VCaP (cell line): ENCODE measurements around the gene WNT7B.

Experiments
- H3K27ac ChIP-seq: fragments of 450-650 bp; 2 replicates; pipeline ENCODE4 v1.5.1; 2017
- CTCF ChIP-seq: fragments of 450-650 bp; conservative IDR thresholded peaks from 2 replicates; pipeline ENCODE4 v1.5.1; 2017; ENCODE audit warnings: mild to moderate bottlenecking, moderate library complexity

Gene WNT7B

DNA sequence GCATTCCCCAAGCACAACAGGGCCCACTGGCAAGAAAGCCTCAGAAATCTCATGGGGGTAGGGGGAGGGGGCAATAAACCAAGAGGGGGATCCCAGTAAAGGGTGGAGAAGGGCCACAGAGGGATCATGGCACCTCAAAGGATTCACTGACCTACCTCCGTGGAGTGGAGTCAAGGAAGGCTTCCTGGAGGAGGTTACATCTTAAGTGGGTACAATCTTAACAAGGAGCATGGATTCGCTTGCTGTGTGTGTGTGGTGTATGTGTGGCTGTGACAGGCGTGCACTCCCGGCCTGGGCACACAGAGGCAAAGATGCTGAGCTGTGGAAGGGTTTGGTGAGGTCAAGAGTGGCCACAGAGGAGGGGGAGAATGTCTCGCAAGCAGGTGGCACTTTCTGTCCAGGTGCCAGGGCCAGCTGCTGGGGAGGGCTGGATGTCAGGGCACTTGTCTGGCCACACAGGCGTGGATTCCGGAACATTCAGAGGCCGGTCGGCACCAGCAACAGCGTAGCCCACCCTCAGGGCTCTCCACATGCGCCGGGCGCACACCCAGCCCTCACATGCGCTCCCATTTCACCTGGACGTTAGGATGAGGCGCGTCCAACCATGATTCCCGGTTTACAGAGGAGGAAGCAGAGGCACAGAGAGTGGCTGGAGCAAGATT lies 43.3 kb downstream of the WNT7B start:
- H3K27ac ChIP-seq, result no peak overlapping the region; the same call in 1 of the 2 replicates
- TF ChIP-seq CTCF, result no peak

GRCh38 chr22:45932071-45932470 lies 44.9 kb downstream of the WNT7B start:
- no peak for TF ChIP-seq CTCF
- H3K27ac ChIP-seq, result no peak overlapping the region

DNA sequence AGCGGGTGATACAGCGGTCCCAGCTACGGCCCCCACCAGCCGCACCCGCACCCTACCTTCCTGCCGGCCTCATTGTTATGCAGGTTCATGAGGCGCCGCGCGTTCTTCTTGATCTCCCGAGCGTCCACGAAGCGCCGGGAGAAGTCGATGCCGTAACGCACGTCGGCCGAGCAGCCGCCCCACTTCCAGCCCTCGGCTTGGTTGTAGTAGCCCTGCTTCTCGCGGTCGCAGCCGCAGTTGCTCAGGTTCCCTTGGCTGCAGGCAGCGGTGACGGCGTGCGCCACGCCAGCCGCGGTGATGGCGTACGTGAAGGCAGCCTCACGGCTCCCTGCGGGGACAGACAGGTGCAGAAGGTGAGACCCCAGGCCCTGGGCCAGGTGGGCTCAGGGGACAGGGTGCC lies 45.9 kb downstream of the WNT7B start:
- no peak overlapping the region for H3K27ac ChIP-seq
- TF ChIP-seq CTCF, result no peak

DNA sequence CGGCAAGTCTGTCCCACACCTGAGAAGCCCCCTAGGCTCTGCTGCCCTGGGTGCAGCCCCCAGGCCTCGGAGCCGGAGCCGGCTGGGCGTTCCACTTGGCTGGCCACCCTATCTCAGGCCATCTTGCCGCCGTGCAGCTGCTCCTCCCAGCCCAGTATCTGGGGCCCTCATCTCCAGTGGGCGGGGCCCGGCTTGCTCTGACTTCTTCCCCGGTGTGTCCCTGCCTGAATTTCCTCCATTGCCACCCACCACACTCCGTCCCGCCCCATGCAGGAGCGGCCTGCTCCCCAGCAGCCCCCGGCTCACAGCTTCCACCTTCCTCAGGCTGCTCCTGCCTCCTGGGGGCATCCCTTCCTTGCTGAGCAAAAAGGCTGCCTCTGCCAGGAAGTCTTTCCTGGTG lies 46.6 kb downstream of the WNT7B start:
- H3K27ac ChIP-seq, result no peak overlapping the region; the same call in 1 of the 2 replicates
- no peak for TF ChIP-seq CTCF

DNA sequence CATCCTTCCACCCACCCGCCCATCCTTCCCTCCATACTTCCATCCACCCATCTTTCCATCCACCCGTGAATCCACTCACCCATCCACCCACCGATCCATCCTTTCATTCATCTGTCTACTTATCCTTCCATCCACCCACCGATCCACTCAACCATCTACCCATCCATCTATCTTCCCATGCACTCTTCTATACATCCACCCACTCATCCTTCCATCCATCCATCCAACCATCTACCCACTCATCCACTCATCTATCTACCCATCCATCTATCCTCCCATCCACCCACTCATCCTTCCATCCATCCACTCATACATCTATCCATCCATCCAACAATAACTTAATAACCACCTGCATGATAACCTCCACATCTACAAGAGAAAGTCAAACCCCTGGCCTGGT lies 47.3 kb downstream of the WNT7B start:
- TF ChIP-seq CTCF, result no peak

GRCh38 chr22:45928726-45929368 lies 48.1 kb downstream of the WNT7B start:
- H3K27ac ChIP-seq, result no peak overlapping the region
- no peak for TF ChIP-seq CTCF

More for the DNA sequence above, 47.3 kb downstream of the WNT7B start:
- no peak overlapping the region; the same call in 1 of the 2 replicates for H3K27ac ChIP-seq

DNA sequence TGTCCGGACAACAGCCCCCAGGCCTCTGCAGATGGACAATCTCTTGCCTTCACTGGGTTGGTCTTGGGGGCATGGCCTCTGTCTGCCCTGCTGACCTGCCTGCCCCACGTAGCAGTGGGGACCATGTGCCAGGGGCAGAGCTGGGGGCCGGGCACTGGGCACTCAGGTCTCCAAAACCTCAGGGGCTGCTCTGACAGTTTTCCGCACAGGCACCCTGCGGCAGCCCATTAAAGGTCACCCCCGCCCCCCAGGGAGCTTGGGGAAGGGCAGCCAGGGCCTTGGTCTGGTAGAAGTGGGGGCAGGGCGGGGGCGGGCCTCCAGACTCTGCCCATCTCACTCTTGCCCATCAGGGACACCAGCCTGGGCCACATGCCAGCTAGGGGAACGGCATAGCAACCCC lies 49.9 kb downstream of the WNT7B start:
- no peak overlapping the region for H3K27ac ChIP-seq
- TF ChIP-seq CTCF, result no peak
